ENCODE measurements around the gene LRRC58. TPM values are rescaled to one million over a fixed set of nuclear protein-coding genes. Genes with fewer than 3 reads are reported as not detected.

LRRC58 gene
- total and polyA plus RNA-seq, 2 of the 8 experiments (the other 6 are each of a cell fraction or from before 2014, with no cell fraction given), result 4.3 to 15.4 TPM

GRCh38 chr3:120284747-120285507 is 64.2 kb downstream of the LRRC58 start, which contains the start of gene GPR156 (continued):
- TF ChIP-seq GTF2F1 (IDR thresholded peaks at IDR 0.05; ENCODE audit: borderline replicate concordance, low read depth, low read length) (no peak), GABPA (IDR thresholded peaks at IDR 0.05; ENCODE audit: borderline replicate concordance, insufficient read depth, low read length) (no peak), EZH2 (IDR thresholded peaks at IDR 0.05; ENCODE audit: low read depth, low read length, severe bottlenecking) (no peak), SP2 (IDR thresholded peaks at IDR 0.05; ENCODE audit: low read length) (no peak), CBX8 (IDR thresholded peaks at IDR 0.05; ENCODE audit: borderline replicate concordance, low read depth, low read length) (no peak), BACH1 (IDR thresholded peaks at IDR 0.05; ENCODE audit: low read length) (peak; percentile 14), TCF12 (IDR thresholded peaks at IDR 0.05; ENCODE audit: low read depth, low read length) (no peak), JUN (IDR thresholded peaks at IDR 0.05; ENCODE audit: low read depth, low read length) (no peak), BRCA1 (IDR thresholded peaks at IDR 0.05; ENCODE audit: low read depth, low read length) (no peak), CREB1 (IDR thresholded peaks at IDR 0.05) (peak; percentile 46; the same call in 1 of the 2 replicates), EGR1 (IDR thresholded peaks at IDR 0.05; ENCODE audit: borderline replicate concordance, low read depth, low read length) (no peak), USF2 (IDR thresholded peaks at IDR 0.05; ENCODE audit: low read length) (no peak), SIRT6 (IDR thresholded peaks at IDR 0.05; ENCODE audit: low read length) (no peak)
- TF ChIP-seq, protein P1, sequence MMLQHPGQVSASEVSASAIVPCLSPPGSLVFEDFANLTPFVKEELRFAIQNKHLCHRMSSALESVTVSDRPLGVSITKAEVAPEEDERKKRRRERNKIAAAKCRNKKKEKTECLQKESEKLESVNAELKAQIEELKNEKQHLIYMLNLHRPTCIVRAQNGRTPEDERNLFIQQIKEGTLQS (IDR thresholded peaks at IDR 0.05; ENCODE audit: insufficient read depth, low read depth, low read length), result no peak
- TF ChIP-seq, protein P2, sequence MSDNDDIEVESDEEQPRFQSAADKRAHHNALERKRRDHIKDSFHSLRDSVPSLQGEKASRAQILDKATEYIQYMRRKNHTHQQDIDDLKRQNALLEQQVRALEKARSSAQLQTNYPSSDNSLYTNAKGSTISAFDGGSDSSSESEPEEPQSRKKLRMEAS (IDR thresholded peaks at IDR 0.05), result peak; percentile 91
- TF ChIP-seq, protein P3, sequence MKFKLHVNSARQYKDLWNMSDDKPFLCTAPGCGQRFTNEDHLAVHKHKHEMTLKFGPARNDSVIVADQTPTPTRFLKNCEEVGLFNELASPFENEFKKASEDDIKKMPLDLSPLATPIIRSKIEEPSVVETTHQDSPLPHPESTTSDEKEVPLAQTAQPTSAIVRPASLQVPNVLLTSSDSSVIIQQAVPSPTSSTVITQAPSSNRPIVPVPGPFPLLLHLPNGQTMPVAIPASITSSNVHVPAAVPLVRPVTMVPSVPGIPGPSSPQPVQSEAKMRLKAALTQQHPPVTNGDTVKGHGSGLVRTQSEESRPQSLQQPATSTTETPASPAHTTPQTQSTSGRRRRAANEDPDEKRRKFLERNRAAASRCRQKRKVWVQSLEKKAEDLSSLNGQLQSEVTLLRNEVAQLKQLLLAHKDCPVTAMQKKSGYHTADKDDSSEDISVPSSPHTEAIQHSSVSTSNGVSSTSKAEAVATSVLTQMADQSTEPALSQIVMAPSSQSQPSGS (IDR thresholded peaks at IDR 0.05; ENCODE audit: low read length), result no peak

All from H1 (cell line).